A204.1 (cell line): ENCODE results near the gene ELOVL5.
"Not testable (repeated sequence)": the region's sequence is repeated elsewhere in the genome, so short reads cannot be mapped to it uniquely, and the experiment has no call there.

Source experiments
- FAIRE-seq: peaks from 2 replicates; lab custom pipeline; 2012; peaks lifted over from hg19 to GRCh38; lab: Jason Lieb, UNC

The ELOVL5 gene

GRCh38 chr6:53348371-53349208 is at the start of gene ELOVL5:
Gene ELOVL5, minus strand, starts transcription at chr6:53348950. Its CDS starts 53,251 bp downstream, at chr6:53295699.
- FAIRE-seq = peak; percentile 81

GRCh38 chr6:53397283-53397682 is 48.5 kb upstream of the ELOVL5 start:
- no peak for FAIRE-seq

- no peak for FAIRE-seq
Measured at GRCh38 chr6:53395986-53396385, 47.2 kb upstream of the ELOVL5 start.

GRCh38 chr6:53394704-53395103 is 46.0 kb upstream of the ELOVL5 start:
- no peak for FAIRE-seq

GRCh38 chr6:53391170-53391569 is 42.4 kb upstream of the ELOVL5 start:
- FAIRE-seq = no peak

- no peak for FAIRE-seq
Measured at GRCh38 chr6:53390010-53390409, 41.3 kb upstream of the ELOVL5 start.

GRCh38 chr6:53388615-53389014 is 39.9 kb upstream of the ELOVL5 start:
- FAIRE-seq = not testable (repeated sequence)

- no peak for FAIRE-seq
Measured at GRCh38 chr6:53382421-53382820, 33.7 kb upstream of the ELOVL5 start.

- no peak for FAIRE-seq
Measured at GRCh38 chr6:53378208-53378607, 29.5 kb upstream of the ELOVL5 start.

- no peak for FAIRE-seq
Measured at GRCh38 chr6:53377793-53378192, 29.0 kb upstream of the ELOVL5 start.

- no peak for FAIRE-seq
Measured at GRCh38 chr6:53377289-53377688, 28.5 kb upstream of the ELOVL5 start.

- FAIRE-seq = no peak
Measured at GRCh38 chr6:53376661-53377226, 28.0 kb upstream of the ELOVL5 start.

- no peak for FAIRE-seq
Measured at GRCh38 chr6:53375847-53376246, 27.1 kb upstream of the ELOVL5 start.

- no peak for FAIRE-seq
Measured at GRCh38 chr6:53373638-53374037, 24.9 kb upstream of the ELOVL5 start.

GRCh38 chr6:53369876-53370515 is 21.2 kb upstream of the ELOVL5 start:
- no peak for FAIRE-seq

- FAIRE-seq = no peak
Measured at GRCh38 chr6:53369051-53369450, 20.3 kb upstream of the ELOVL5 start.

- FAIRE-seq = no peak
Measured at GRCh38 chr6:53366128-53366641, 17.4 kb upstream of the ELOVL5 start.

- FAIRE-seq = no peak
Measured at GRCh38 chr6:53363341-53364079, 14.8 kb upstream of the ELOVL5 start.

GRCh38 chr6:53361549-53362031 is 12.8 kb upstream of the ELOVL5 start:
- FAIRE-seq = no peak

GRCh38 chr6:53360093-53360912 is 11.6 kb upstream of the ELOVL5 start:
- FAIRE-seq = no peak

- FAIRE-seq = no peak
Measured at GRCh38 chr6:53359843-53360092, 11.0 kb upstream of the ELOVL5 start.
